DOHH2 (cell line): ENCODE data around the gene FMNL2.

ENCODE experiments used
- H3F3A ChIP-seq: fragments of 200-600 bp; sonication (generic), shearing (Covaris generic); 2 replicates; pipeline ENCODE4 v1.6.0; 2016; ENCODE audit warnings: antibody characterized with exemption, mild to moderate bottlenecking; ENCODE audit not compliant: control insufficient read depth, insufficient read depth
- H3K27ac ChIP-seq: fragments of 200-600 bp; sonication (generic); 2 replicates; pipeline ENCODE4 v1.5.1; 2014; ENCODE audit warnings: low read depth, mild to moderate bottlenecking, low read length, moderate library complexity
- H3K27me3 ChIP-seq: fragments of 200-600 bp; sonication (generic); 2 replicates; pipeline ENCODE4 v1.6.1; 2014; ENCODE audit warnings: mild to moderate bottlenecking, low read length, mixed read lengths; ENCODE audit not compliant: control insufficient read depth
- H3K36me3 ChIP-seq: fragments of 200-600 bp; sonication (generic); 2 replicates; pipeline ENCODE4 v1.6.1; 2014; ENCODE audit warnings: mild to moderate bottlenecking, low read length, moderate library complexity, mixed read lengths; ENCODE audit not compliant: control insufficient read depth
- H3K4me1 ChIP-seq: fragments of 200-600 bp; sonication (generic); 2 replicates; pipeline ENCODE4 v1.6.1; 2014; ENCODE audit warnings: mild to moderate bottlenecking, low read length, mixed read lengths; ENCODE audit not compliant: control insufficient read depth
- H3K4me2 ChIP-seq: fragments of 200-600 bp; sonication (generic); 2 replicates; pipeline ENCODE4 v1.6.0; 2014; ENCODE audit warnings: mild to moderate bottlenecking, low read length, moderate library complexity
- H3K4me3 ChIP-seq: fragments of 200-600 bp; sonication (generic); 2 replicates; pipeline ENCODE4 v1.5.1; 2014; ENCODE audit warnings: mild to moderate bottlenecking, low read length, mixed read lengths
- H3K79me2 ChIP-seq: fragments of 200-600 bp; sonication (generic); 2 replicates; pipeline ENCODE4 v1.6.1; 2014; ENCODE audit warnings: mild to moderate bottlenecking, low read length, mixed read lengths; ENCODE audit not compliant: control insufficient read depth
- H3K9me2 ChIP-seq: fragments of 200-600 bp; sonication (generic); replicated peaks from 2 replicates; pipeline ENCODE4 v1.6.1; 2014; ENCODE audit warnings: mild to moderate bottlenecking, low read length, mixed read lengths; ENCODE audit not compliant: control insufficient read depth
- H3K9me3 ChIP-seq: fragments of 200-600 bp; sonication (generic); 2 replicates; pipeline ENCODE4 v1.6.1; 2014; ENCODE audit warnings: antibody characterized with exemption, low read length, mixed read lengths; ENCODE audit not compliant: control insufficient read depth, insufficient read depth
- H4K20me1 ChIP-seq: fragments of 200-600 bp; sonication (generic); 2 replicates; pipeline ENCODE4 v1.6.0; 2014; ENCODE audit warnings: low read depth, mild to moderate bottlenecking, antibody characterized with exemption, low read length, moderate library complexity; ENCODE audit not compliant: control insufficient read depth, insufficient read depth
- CTCF ChIP-seq: fragments of 200-600 bp; sonication (generic); IDR thresholded peaks from one replicate; pipeline ENCODE4 v1.5.1; 2014; ENCODE audit warnings: antibody characterized with exemption, mild to moderate bottlenecking, low read depth, low read length; ENCODE audit not compliant: poor library complexity, severe bottlenecking
- EZH2phosphoT487 ChIP-seq: fragments of 200-600 bp; sonication (generic); IDR thresholded peaks from 2 replicates; pipeline ENCODE4 v1.6.1; 2017; ENCODE audit warnings: borderline replicate concordance, mild to moderate bottlenecking, antibody characterized with exemption, low read length, moderate library complexity, mixed read lengths

Gene FMNL2

GRCh38 chr2:152467677-152468410 lies 132.9 kb downstream of the FMNL2 start:
- TF ChIP-seq CTCF: no peak
- TF ChIP-seq EZH2phosphoT487: no peak
- Histone ChIP-seq H3K27ac (no peak overlapping the region), H3K9me2 (no peaks in the 10 kb centered on the region), H3K4me1 (peaks cover 15% of the 10 kb centered on the region; the same call in 1 of the 2 replicates), H3K9me3 (no peaks in the 10 kb centered on the region), H3K27me3 (peaks cover 9% of the 10 kb centered on the region; the same call in 1 of the 2 replicates), H3K4me3 (no peak overlapping the region), H3F3A (no peaks in the 10 kb centered on the region), H3K36me3 (no peaks in the 10 kb centered on the region), H3K79me2 (no peaks in the 10 kb centered on the region), H3K4me2 (no peak overlapping the region), H4K20me1 (no peaks in the 10 kb centered on the region)

- Histone ChIP-seq H3K9me2 (no peaks in the 10 kb centered on the region), H3K4me3 (no peak overlapping the region), H3F3A (no peaks in the 10 kb centered on the region), H3K4me2 (no peak overlapping the region; the same call in 1 of the 2 replicates), H3K27ac (no peak overlapping the region), H3K4me1 (peaks cover 15% of the 10 kb centered on the region; the same call in 1 of the 2 replicates), H3K79me2 (no peaks in the 10 kb centered on the region), H3K9me3 (no peaks in the 10 kb centered on the region), H3K27me3 (peaks cover 9% of the 10 kb centered on the region; the same call in 1 of the 2 replicates), H3K36me3 (no peaks in the 10 kb centered on the region), H4K20me1 (no peaks in the 10 kb centered on the region)
- TF ChIP-seq EZH2phosphoT487: no peak
- TF ChIP-seq CTCF: no peak
Measured at GRCh38 chr2:152468899-152469692, 134.1 kb downstream of the FMNL2 start.

- Histone ChIP-seq H3K9me2 (no peaks in the 10 kb centered on the region), H3K4me1 (peaks cover 15% of the 10 kb centered on the region; the same call in 1 of the 2 replicates), H3F3A (no peaks in the 10 kb centered on the region), H3K4me2 (no peak overlapping the region), H3K4me3 (no peak overlapping the region), H3K27me3 (peaks cover 9% of the 10 kb centered on the region; the same call in 1 of the 2 replicates), H3K79me2 (no peaks in the 10 kb centered on the region), H3K27ac (no peak overlapping the region), H3K36me3 (no peaks in the 10 kb centered on the region), H4K20me1 (no peaks in the 10 kb centered on the region), H3K9me3 (no peaks in the 10 kb centered on the region)
- no peak for TF ChIP-seq CTCF
- TF ChIP-seq EZH2phosphoT487: no peak
Measured at GRCh38 chr2:152470861-152471854, 136.2 kb downstream of the FMNL2 start.
